LNCaP clone FGC (cell line): Measurements from ENCODE around the gene FGD6.
"Not testable (repeated sequence)": the region's sequence is repeated elsewhere in the genome, so short reads cannot be mapped to it uniquely, and the experiment has no call there.

Experiments used
- DNase-seq: peaks from one replicate; pipeline ENCODE4 v3.0.0-alpha.2; 2011; ENCODE audit warnings: low read depth
- H3K4me3 ChIP-seq: 2 replicates; pipeline ENCODE4 v1.5.1; 2011; ENCODE audit warnings: mild to moderate bottlenecking, low read depth, low read length, control low read depth
- CTCF ChIP-seq: IDR thresholded peaks from 2 replicates; pipeline ENCODE4 v1.5.1; 2012; ENCODE audit warnings: mild to moderate bottlenecking; ENCODE audit not compliant: control insufficient read depth, insufficient read depth; ENCODE audit errors: extremely low read depth

FGD6 gene

GRCh38 chr12:95104919-95105452 lies 112.3 kb downstream of the FGD6 start:
- no peak for TF ChIP-seq CTCF
- no peak for DNase-seq
- H3K4me3 ChIP-seq, result no peak overlapping the region

- peak overlapping the region; percentile 1; the same call in 1 of the 2 replicates for H3K4me3 ChIP-seq
- peak; percentile 97 for DNase-seq
- no peak for TF ChIP-seq CTCF
These were observed 114.2 kb downstream of the FGD6 start for GRCh38 chr12:95102916-95103671.

GRCh38 chr12:95101957-95102356 lies 115.3 kb downstream of the FGD6 start:
- DNase-seq, H3K4me3 ChIP-seq: not testable (repeated sequence)

GRCh38 chr12:95100264-95101190 lies 116.7 kb downstream of the FGD6 start:
- TF ChIP-seq CTCF, result no peak
- DNase-seq, result no peak
- no peak overlapping the region for H3K4me3 ChIP-seq

- no peak overlapping the region for H3K4me3 ChIP-seq
- DNase-seq, result no peak
- no peak for TF ChIP-seq CTCF
These were observed 117.9 kb downstream of the FGD6 start for GRCh38 chr12:95099270-95099790.

- TF ChIP-seq CTCF, result no peak
- H3K4me3 ChIP-seq, result no peak overlapping the region
- peak; percentile 85 for DNase-seq
These were observed 120.4 kb downstream of the FGD6 start for GRCh38 chr12:95096852-95097251.

GRCh38 chr12:95096378-95096777 lies 120.9 kb downstream of the FGD6 start:
- no peak for TF ChIP-seq CTCF
- H3K4me3 ChIP-seq, result no peak overlapping the region
- no peak for DNase-seq

GRCh38 chr12:95095866-95096265 lies 121.4 kb downstream of the FGD6 start:
- not testable (repeated sequence) for DNase-seq, H3K4me3 ChIP-seq
